H1 (cell line): ENCODE data around the gene KHDRBS1. TPM values are rescaled to one million over a fixed set of nuclear protein-coding genes. Genes with fewer than 3 reads are reported as not detected.

ENCODE experiments used
- CTCF ChIA-PET: fragments of 300-600 bp; sonication (Branson Sonifier 250); formaldehyde crosslinking; loops from one replicate; lab custom pipeline; 2021; ENCODE audit not compliant: partially characterized antibody; lab: Charles Lee
- POLR2A ChIA-PET: fragments of 300-600 bp; sonication (Branson Sonifier 250); formaldehyde crosslinking; loops from one replicate; lab custom pipeline; 2021; ENCODE audit warnings: inconsistent platforms; ENCODE audit not compliant: partially characterized antibody; lab: Charles Lee
- DNase-seq, 2 experiments: peaks; one replicate each; pipeline versions ENCODE4 v3.0.0 to v3.0.0-alpha.2; 2010 to 2022; ENCODE audit warnings: low spot score in 2 of 2, low read depth in 1 of 2, mixed read lengths in 1 of 2
- FAIRE-seq: peaks from 2 replicates; lab custom pipeline; 2011; peaks lifted over from hg19 to GRCh38; lab: Jason Lieb, UNC
- H2AFZ ChIP-seq: 2 replicates; pipeline ENCODE4 v1.8.1; 2012; ENCODE audit warnings: low read length, inconsistent platforms
- H2AK5ac ChIP-seq: 2 replicates; pipeline ENCODE4 v1.6.1; 2013; ENCODE audit warnings: low read depth, low read length
- H2BK120ac ChIP-seq: replicated peaks from 2 replicates; pipeline ENCODE3; 2013; ENCODE audit warnings: low read depth, low read length, inconsistent platforms
- H2BK12ac ChIP-seq: 2 replicates; pipeline ENCODE4 v1.6.1; 2013; ENCODE audit warnings: low read depth, low read length
- H2BK15ac ChIP-seq: 2 replicates; pipeline ENCODE4 v1.6.1; 2013; ENCODE audit warnings: low read length
- H2BK20ac ChIP-seq: 2 replicates; pipeline ENCODE4 v1.6.1; 2013; ENCODE audit warnings: low read length
- H2BK5ac ChIP-seq: 2 replicates; pipeline ENCODE4 v1.6.1; 2013; ENCODE audit warnings: low read depth, low read length
- H3K14ac ChIP-seq: 2 replicates; pipeline ENCODE4 v1.6.1; 2013; ENCODE audit warnings: inconsistent platforms; ENCODE audit not compliant: insufficient read length
- H3K18ac ChIP-seq: 2 replicates; pipeline ENCODE4 v1.6.1; 2013; ENCODE audit warnings: low read length; ENCODE audit errors: extremely low read depth
- H3K23ac ChIP-seq: 2 replicates; pipeline ENCODE4 v1.6.1; 2013; ENCODE audit warnings: inconsistent platforms; ENCODE audit not compliant: insufficient read length
- H3K23me2 ChIP-seq: 2 replicates; pipeline ENCODE4 v1.6.1; 2013; ENCODE audit warnings: low read depth, low read length
- H3K27ac ChIP-seq: 2 replicates; pipeline ENCODE4 v1.6.1; 2011; ENCODE audit warnings: low read depth, low read length, inconsistent platforms
- H3K27me3 ChIP-seq, 4 experiments: replicated peaks in 1 of 4; 1 replicate in 1 of 4; 2 replicates in 3 of 4; pipeline versions ENCODE4 v1.6.1 to v1.8.1; 2011 to 2013; ENCODE audit warnings: low read length in 3 of 4, mild to moderate bottlenecking in 3 of 4, inconsistent platforms in 2 of 4, mixed read lengths in 2 of 4, moderate library complexity in 1 of 4; ENCODE audit not compliant: control insufficient read depth in 3 of 4, insufficient read depth in 3 of 4; ENCODE audit errors: extremely low read depth in 1 of 4
- H3K36me3 ChIP-seq, 4 experiments: 2 replicates each; pipeline versions ENCODE4 v1.6.1 to v1.8.1; 2011 to 2013; ENCODE audit warnings: mild to moderate bottlenecking in 4 of 4, low read length in 3 of 4, moderate library complexity in 2 of 4, control low read depth in 1 of 4, inconsistent platforms in 1 of 4; ENCODE audit not compliant: insufficient read depth in 4 of 4, control insufficient read depth in 2 of 4
- H3K4ac ChIP-seq: replicated peaks from 2 replicates; pipeline ENCODE3; 2013; ENCODE audit warnings: low read length, low read depth, mixed read lengths, inconsistent platforms; ENCODE audit not compliant: insufficient read length
- H3K4me1 ChIP-seq, 4 experiments: replicated peaks in 1 of 4; 1 replicate in 1 of 4; 2 replicates in 3 of 4; pipeline versions ENCODE4 v1.6.1 to v1.8.1; 2011 to 2013; ENCODE audit warnings: low read length in 3 of 4, inconsistent platforms in 2 of 4, mixed read lengths in 1 of 4; ENCODE audit not compliant: insufficient read depth in 4 of 4, control insufficient read depth in 3 of 4
- H3K4me2 ChIP-seq, 2 experiments: 2 replicates each; pipeline versions ENCODE4 v1.6.1 to v1.8.1; 2011 to 2013; ENCODE audit warnings: low read depth in 2 of 2, low read length in 2 of 2, control low read depth in 1 of 2, inconsistent platforms in 1 of 2, mild to moderate bottlenecking in 1 of 2; ENCODE audit not compliant: insufficient read depth in 1 of 2
- H3K4me3 ChIP-seq, 4 experiments: fragments of 200-600, 300-600 bp in 1 of 4; sonication (generic), shearing (Covaris generic), sonication (Bioruptor Twin) in 1 of 4; 2 replicates each; pipeline versions ENCODE4 v1.5.1 to v1.8.1; 2011 to 2016; ENCODE audit warnings: low read length in 4 of 4, low read depth in 3 of 4, control low read depth in 2 of 4, inconsistent platforms in 2 of 4, mild to moderate bottlenecking in 2 of 4, mixed read lengths in 1 of 4, moderate library complexity in 1 of 4; ENCODE audit not compliant: insufficient read depth in 2 of 4; ENCODE audit errors: extremely low read depth in 1 of 4
- H3K56ac ChIP-seq: replicated peaks from 2 replicates; pipeline ENCODE3; 2013; ENCODE audit warnings: low read depth, mild to moderate bottlenecking, mixed read lengths, low read length, inconsistent platforms; ENCODE audit not compliant: insufficient read length
- H3K79me1 ChIP-seq: 2 replicates; pipeline ENCODE4 v1.6.1; 2013; ENCODE audit warnings: low read depth, low read length, control low read depth
- H3K79me2 ChIP-seq, 2 experiments: 2 replicates each; pipeline versions ENCODE4 v1.6.1 to v1.8.1; 2012 to 2013; ENCODE audit warnings: low read length in 2 of 2, mild to moderate bottlenecking in 2 of 2, inconsistent platforms in 1 of 2; ENCODE audit not compliant: insufficient read depth in 2 of 2, control insufficient read depth in 1 of 2
- H3K9ac ChIP-seq, 4 experiments: replicated peaks in 1 of 4; 1 replicate in 1 of 4; 2 replicates in 3 of 4; pipeline versions ENCODE4 v1.6.1 to v1.8.1; 2011 to 2013; ENCODE audit warnings: low read depth in 3 of 4, low read length in 3 of 4, control low read depth in 2 of 4, mild to moderate bottlenecking in 2 of 4, moderate library complexity in 2 of 4, inconsistent platforms in 1 of 4; ENCODE audit errors: extremely low read depth in 1 of 4
- H3K9me3 ChIP-seq, 2 experiments: 2 replicates each; pipeline versions ENCODE4 v1.6.1 to v1.8.1; 2012 to 2013; ENCODE audit warnings: mild to moderate bottlenecking in 2 of 2, moderate library complexity in 2 of 2, control low read depth in 1 of 2, inconsistent platforms in 1 of 2, low read depth in 1 of 2, low read length in 1 of 2, mixed read lengths in 1 of 2; ENCODE audit not compliant: insufficient read depth in 2 of 2
- H4K20me1 ChIP-seq, 2 experiments: replicated peaks in 1 of 2; 2 replicates each; pipeline versions ENCODE3 to v1.8.1; 2011 to 2013; ENCODE audit warnings: inconsistent platforms in 2 of 2, low read length in 2 of 2, mild to moderate bottlenecking in 1 of 2; ENCODE audit not compliant: insufficient read depth in 2 of 2, control insufficient read depth in 1 of 2
- H4K5ac ChIP-seq: 2 replicates; pipeline ENCODE4 v1.6.1; 2013; ENCODE audit warnings: low read length, low read depth, mixed read lengths, inconsistent platforms; ENCODE audit not compliant: insufficient read length
- H4K8ac ChIP-seq: 2 replicates; pipeline ENCODE4 v1.8.0; 2013; ENCODE audit warnings: mild to moderate bottlenecking, moderate library complexity, low read length, inconsistent platforms; ENCODE audit not compliant: insufficient read depth; ENCODE audit errors: extremely low read depth
- H4K91ac ChIP-seq: replicated peaks from 2 replicates; pipeline ENCODE3; 2013; ENCODE audit warnings: low read length, mixed read lengths, inconsistent platforms; ENCODE audit not compliant: insufficient read length
- SRF ChIP-seq: IDR thresholded peaks from 2 replicates; pipeline ENCODE4 v1.6.1; 2011; ENCODE audit warnings: mild to moderate bottlenecking, low read depth, low read length, moderate library complexity
- TAF1 ChIP-seq: IDR thresholded peaks from 2 replicates; pipeline ENCODE4 v1.6.1; 2011; ENCODE audit warnings: mild to moderate bottlenecking, low read depth, low read length
- WGBS, 2 experiments: shearing (Covaris generic) in 1 of 2; methylation state at CpG; one replicate each; pipeline versions ENCODE4 v1.1.6 to v1.1.7; 2013 to 2015; ENCODE audit warnings: low lambda C conversion rate in 2 of 2, mixed read lengths in 2 of 2, inconsistent platforms in 1 of 2, low coverage in 1 of 2, missing lambda C conversion rate in 1 of 2; ENCODE audit not compliant: insufficient replicate concordance in 2 of 2, insufficient coverage in 1 of 2, insufficient read length in 1 of 2; ENCODE audit errors: extremely low coverage in 1 of 2, missing lambda C conversion rate in 1 of 2; 5-methylcytosine and 5-hydroxymethylcytosine counted together
- polyA plus RNA-seq, 7 experiments: library from polyadenylated mRNA; depleted of rRNA in 3 of 7; stranded (reverse) in 5 of 7; unstranded in 2 of 7; fragments of >200 nt in 5 of 7; fragments of 200-250 nt in 2 of 7; gene quantifications; 1 replicate in 5 of 7; 2 replicates in 1 of 7; 4 replicates in 1 of 7; pipeline versions ENCODE4 v1.2.1 to v1.2.3, GENCODE V29; 2011 to 2013; ENCODE audit warnings: missing spikeins in 2 of 7, mixed read lengths in 2 of 7
- total RNA-seq: library from RNA; stranded (reverse); fragmentation: NEBNext Ultra II Directional; extraction: Animal tissue kit (Norgen Biotek cat#: 25700); gene quantifications from 2 replicates; pipeline ENCODE4 v1.2.1, GENCODE V29; 2021

Gene KHDRBS1
- total and polyA plus RNA-seq, 2 of the 8 experiments (the other 6 are each of a cell fraction or from before 2014, with no cell fraction given), result 53.8 to 284 TPM

- Histone ChIP-seq H3K4ac (no peak overlapping the region), H4K20me1 (no peaks in the 10 kb centered on the region), H4K8ac (no peak overlapping the region), H3K14ac (no peak overlapping the region), H3K27ac (no peak overlapping the region), H3K18ac (no peak overlapping the region), H3K4me1 (peaks cover 2 to 13% (median 8%) of the 10 kb centered on the region in 4 experiments), H4K5ac (no peak overlapping the region), H3K27me3 (no peaks in the 10 kb centered on the region), H2BK20ac (no peak overlapping the region), H3K56ac (no peak overlapping the region), H2BK12ac (no peak overlapping the region), H4K91ac (no peak overlapping the region), H2BK5ac (no peak overlapping the region), H3K36me3 (no peaks in the 10 kb centered on the region), H3K23ac (no peak overlapping the region), H3K4me2 (no peak overlapping the region), H3K23me2 (peaks cover 3% of the 10 kb centered on the region; the same call in 1 of the 2 replicates), H2AK5ac (no peak overlapping the region), H2AFZ (no peak overlapping the region), H3K79me2 (no peaks in the 10 kb centered on the region), H3K4me3 (no peak overlapping the region), H3K79me1 (no peaks in the 10 kb centered on the region), H2BK15ac (no peak overlapping the region), H2BK120ac (no peak overlapping the region), H3K9ac (no peak overlapping the region), H3K9me3 (no peaks in the 10 kb centered on the region)
- no peak for DNase-seq
- ChIA-PET POLR2A (interaction anchor here (4.0 kb wide), 1 partner anchor 8 kb away, joined by 20 read pairs; the partner anchor contains the start of gene KHDRBS1), CTCF (interaction anchor here (0.9 to 10.0 kb wide), 8 partner anchors 9 to 176 kb away, joined by 3 to 72 read pairs (median 7); partner anchors contain the start of gene KHDRBS1)
- 98% methylated on average over 3 of the region's 3 CpGs; no CpG with 5 or more reads in 1 of the 2 experiments for WGBS, 2 experiments
- FAIRE-seq, result no peak
- no peak for TF ChIP-seq SRF
- no peak for TF ChIP-seq TAF1
These were observed 8.1 kb upstream of the KHDRBS1 start for GRCh38 chr1:32005522-32005921.
